Nephron progenitor cell (in vitro differentiated cells): ENCODE measurements around the gene NOX3.

Experiments
- DNase-seq: peaks from one replicate; pipeline ENCODE4 v3.0.0; 2021
- H3K27ac Mint-ChIP-seq: 2 replicates; pipeline ENCODE4 v1.8.0; 2021; ENCODE audit warnings: mild to moderate bottlenecking, moderate library complexity, mixed read lengths
- H3K27me3 Mint-ChIP-seq: 2 replicates; pipeline ENCODE4 v1.8.0; 2021; ENCODE audit warnings: mild to moderate bottlenecking, low read depth, mixed read lengths; ENCODE audit not compliant: poor library complexity
- H3K36me3 Mint-ChIP-seq: 2 replicates; pipeline ENCODE4 v1.8.0; 2021; ENCODE audit warnings: low read depth, mixed read lengths
- H3K4me1 Mint-ChIP-seq: 2 replicates; pipeline ENCODE4 v1.8.0; 2021; ENCODE audit warnings: mixed read lengths
- H3K4me3 Mint-ChIP-seq: 2 replicates; pipeline ENCODE4 v1.8.0; 2021; ENCODE audit warnings: mild to moderate bottlenecking, moderate library complexity, mixed read lengths
- H3K9me3 Mint-ChIP-seq: 2 replicates; pipeline ENCODE4 v1.8.0; 2021; ENCODE audit warnings: mild to moderate bottlenecking, moderate library complexity, mixed read lengths
- TF ChIP-seq, protein P1 (sequence below): fragments of 200-600 bp; sonication (generic); IDR thresholded peaks from 2 replicates; pipeline ENCODE4 v1.5.0; 2021; ENCODE audit warnings: antibody characterized with exemption

NOX3 gene

GRCh38 chr6:155497273-155497672, 41.6 kb upstream of the NOX3 start:
- TF ChIP-seq, protein P1, sequence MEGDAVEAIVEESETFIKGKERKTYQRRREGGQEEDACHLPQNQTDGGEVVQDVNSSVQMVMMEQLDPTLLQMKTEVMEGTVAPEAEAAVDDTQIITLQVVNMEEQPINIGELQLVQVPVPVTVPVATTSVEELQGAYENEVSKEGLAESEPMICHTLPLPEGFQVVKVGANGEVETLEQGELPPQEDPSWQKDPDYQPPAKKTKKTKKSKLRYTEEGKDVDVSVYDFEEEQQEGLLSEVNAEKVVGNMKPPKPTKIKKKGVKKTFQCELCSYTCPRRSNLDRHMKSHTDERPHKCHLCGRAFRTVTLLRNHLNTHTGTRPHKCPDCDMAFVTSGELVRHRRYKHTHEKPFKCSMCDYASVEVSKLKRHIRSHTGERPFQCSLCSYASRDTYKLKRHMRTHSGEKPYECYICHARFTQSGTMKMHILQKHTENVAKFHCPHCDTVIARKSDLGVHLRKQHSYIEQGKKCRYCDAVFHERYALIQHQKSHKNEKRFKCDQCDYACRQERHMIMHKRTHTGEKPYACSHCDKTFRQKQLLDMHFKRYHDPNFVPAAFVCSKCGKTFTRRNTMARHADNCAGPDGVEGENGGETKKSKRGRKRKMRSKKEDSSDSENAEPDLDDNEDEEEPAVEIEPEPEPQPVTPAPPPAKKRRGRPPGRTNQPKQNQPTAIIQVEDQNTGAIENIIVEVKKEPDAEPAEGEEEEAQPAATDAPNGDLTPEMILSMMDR: no peak
- Mint-ChIP-seq H3K27ac (no peak overlapping the region), H3K4me1 (peaks cover 16% of the 10 kb centered on the region), H3K27me3 (no peaks in the 10 kb centered on the region), H3K9me3 (peaks cover 20% of the 10 kb centered on the region), H3K4me3 (no peak overlapping the region), H3K36me3 (peaks cover 5% of the 10 kb centered on the region)
- no peak for DNase-seq

- peak; percentile 28 for DNase-seq
- TF ChIP-seq, protein P1: peak; percentile 24
- H3K27ac Mint-ChIP-seq: peak overlapping the region; percentile 53
- H3K9me3 Mint-ChIP-seq: peaks cover 21% of the 10 kb centered on the region
- peaks cover 16% of the 10 kb centered on the region for H3K4me1 Mint-ChIP-seq
- peaks cover 5% of the 10 kb centered on the region for H3K36me3 Mint-ChIP-seq
- no peak overlapping the region for H3K4me3 Mint-ChIP-seq
- H3K27me3 Mint-ChIP-seq: no peaks in the 10 kb centered on the region
Measured at GRCh38 chr6:155495011-155495768, 39.6 kb upstream of the NOX3 start.

GRCh38 chr6:155493694-155494143, 38.1 kb upstream of the NOX3 start:
- Mint-ChIP-seq H3K36me3 (peaks cover 5% of the 10 kb centered on the region), H3K9me3 (peaks cover 21% of the 10 kb centered on the region), H3K27ac (no peak overlapping the region), H3K4me3 (no peak overlapping the region), H3K4me1 (peaks cover 16% of the 10 kb centered on the region), H3K27me3 (no peaks in the 10 kb centered on the region)
- no peak for DNase-seq
- TF ChIP-seq, protein P1: no peak

DNA sequence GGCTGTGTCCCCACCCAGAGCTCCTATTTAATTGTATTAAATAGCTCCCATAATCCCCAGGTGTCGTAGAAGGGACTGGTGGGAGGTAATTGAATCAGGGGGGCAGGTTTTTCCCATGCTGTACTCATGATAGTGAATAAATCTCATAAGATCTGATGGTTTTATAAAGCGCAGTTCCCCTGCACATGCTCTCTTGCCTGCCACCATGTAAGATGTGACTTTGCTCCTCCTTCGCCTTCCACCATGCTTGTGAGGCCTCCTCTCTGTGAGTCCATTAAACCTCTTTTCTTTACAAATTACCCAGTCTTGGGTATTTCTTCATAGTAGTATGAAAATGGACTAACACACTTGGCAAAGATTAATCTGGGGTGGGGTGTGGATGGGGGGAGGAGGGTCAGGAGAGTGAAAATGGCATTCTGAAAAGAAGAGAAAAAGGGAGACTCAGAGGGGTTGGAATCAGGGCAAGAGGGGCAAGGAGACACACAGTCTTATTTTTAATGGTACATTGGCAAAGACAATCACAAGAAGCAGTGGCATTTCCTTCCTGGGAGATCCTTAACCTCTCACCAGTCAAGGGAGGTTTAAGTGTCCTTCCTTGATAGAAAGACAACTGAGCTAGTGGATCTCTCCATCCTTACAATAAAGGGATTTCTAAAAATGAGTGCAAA, 37.5 kb upstream of the NOX3 start:
- H3K27ac Mint-ChIP-seq: no peak overlapping the region
- peaks cover 16% of the 10 kb centered on the region for H3K4me1 Mint-ChIP-seq
- TF ChIP-seq, protein P1: no peak
- H3K9me3 Mint-ChIP-seq: peaks cover 21% of the 10 kb centered on the region
- H3K27me3 Mint-ChIP-seq: no peaks in the 10 kb centered on the region
- H3K36me3 Mint-ChIP-seq: peaks cover 5% of the 10 kb centered on the region
- H3K4me3 Mint-ChIP-seq: no peak overlapping the region
- no peak for DNase-seq

DNA sequence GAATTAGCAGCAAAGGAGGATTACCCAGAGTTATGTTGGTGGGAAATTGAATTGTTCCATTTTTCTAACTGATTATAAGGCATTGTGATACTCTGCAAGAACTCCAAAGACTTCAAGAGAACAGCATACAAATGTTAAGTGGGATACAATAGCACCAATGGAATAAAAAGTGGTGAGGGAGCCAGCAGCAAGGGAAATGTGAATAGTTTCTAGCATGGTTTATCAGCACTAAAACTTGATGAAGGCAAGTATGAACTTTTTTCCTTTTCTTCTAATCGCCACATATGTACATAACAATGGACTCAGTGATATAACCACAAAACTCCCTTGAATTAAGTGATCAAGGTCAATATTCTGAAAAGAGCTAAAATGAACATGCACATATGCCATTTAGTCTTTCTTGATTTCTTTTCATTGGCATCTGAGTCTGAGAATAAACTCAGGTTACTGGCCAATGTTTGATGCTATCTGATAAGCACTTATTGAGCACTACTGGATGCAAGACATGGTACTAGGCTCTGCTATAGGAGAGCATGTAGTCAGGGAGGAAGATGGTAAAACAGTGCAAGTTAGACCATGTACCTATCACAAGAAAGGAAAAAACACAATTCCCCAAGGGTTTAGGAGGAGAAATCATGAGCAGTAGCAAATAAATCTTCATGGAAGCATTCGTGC, 36.6 kb upstream of the NOX3 start:
- no peak overlapping the region for H3K4me3 Mint-ChIP-seq
- DNase-seq: no peak
- TF ChIP-seq, protein P1: no peak
- H3K27ac Mint-ChIP-seq: no peak overlapping the region
- H3K4me1 Mint-ChIP-seq: peaks cover 16% of the 10 kb centered on the region
- H3K27me3 Mint-ChIP-seq: no peaks in the 10 kb centered on the region
- peaks cover 21% of the 10 kb centered on the region for H3K9me3 Mint-ChIP-seq
- peaks cover 5% of the 10 kb centered on the region for H3K36me3 Mint-ChIP-seq
